ENCODE data around the gene CACNA1I. TPM values are rescaled to one million over a fixed set of nuclear protein-coding genes. Genes with fewer than 3 reads are reported as not detected.

CACNA1I gene
- total RNA-seq, 1 donor from 2014 or later = 0.06 TPM

DNA sequence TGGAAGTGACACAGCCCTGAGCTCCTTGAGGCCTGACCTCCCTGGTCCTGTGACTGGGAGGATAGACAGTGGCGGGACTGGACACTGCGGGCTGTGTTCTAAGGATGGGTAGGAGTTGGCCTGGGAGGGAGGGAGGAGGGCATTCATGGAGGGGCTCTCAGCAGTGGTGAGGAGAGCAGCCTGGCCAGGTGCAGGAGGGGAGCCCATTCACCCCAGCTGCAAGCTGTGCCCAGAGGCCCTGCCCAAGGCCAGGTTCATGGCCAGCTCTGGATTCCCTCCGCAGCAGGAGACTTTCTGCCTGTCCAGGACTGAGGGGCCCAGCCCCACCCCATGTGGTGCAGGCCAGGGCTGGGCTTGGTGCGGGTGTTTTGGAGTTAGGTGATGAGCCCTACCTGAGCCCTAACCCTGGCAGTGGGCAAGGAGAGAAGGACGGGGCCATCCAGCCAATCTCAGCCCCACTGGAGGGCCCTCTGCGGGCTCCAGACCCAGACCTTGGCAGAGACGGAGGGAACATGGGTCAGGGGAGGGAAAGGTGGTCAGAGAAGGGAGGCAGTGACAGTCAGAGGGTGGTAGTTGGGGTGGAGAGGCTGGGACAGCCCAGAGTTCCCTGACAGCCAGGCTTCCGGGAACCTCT, 26.8 kb downstream of the CACNA1I start:
- DNase-seq (ENCODE audit: low read depth) = no peak
- H3K4me3 ChIP-seq (ENCODE audit: low read depth, low read length) = no peak overlapping the region
- TF ChIP-seq, protein P1, sequence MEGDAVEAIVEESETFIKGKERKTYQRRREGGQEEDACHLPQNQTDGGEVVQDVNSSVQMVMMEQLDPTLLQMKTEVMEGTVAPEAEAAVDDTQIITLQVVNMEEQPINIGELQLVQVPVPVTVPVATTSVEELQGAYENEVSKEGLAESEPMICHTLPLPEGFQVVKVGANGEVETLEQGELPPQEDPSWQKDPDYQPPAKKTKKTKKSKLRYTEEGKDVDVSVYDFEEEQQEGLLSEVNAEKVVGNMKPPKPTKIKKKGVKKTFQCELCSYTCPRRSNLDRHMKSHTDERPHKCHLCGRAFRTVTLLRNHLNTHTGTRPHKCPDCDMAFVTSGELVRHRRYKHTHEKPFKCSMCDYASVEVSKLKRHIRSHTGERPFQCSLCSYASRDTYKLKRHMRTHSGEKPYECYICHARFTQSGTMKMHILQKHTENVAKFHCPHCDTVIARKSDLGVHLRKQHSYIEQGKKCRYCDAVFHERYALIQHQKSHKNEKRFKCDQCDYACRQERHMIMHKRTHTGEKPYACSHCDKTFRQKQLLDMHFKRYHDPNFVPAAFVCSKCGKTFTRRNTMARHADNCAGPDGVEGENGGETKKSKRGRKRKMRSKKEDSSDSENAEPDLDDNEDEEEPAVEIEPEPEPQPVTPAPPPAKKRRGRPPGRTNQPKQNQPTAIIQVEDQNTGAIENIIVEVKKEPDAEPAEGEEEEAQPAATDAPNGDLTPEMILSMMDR (conservative IDR thresholded peaks at IDR 0.05; ENCODE audit: low read depth, low read length) = no peak

DNA sequence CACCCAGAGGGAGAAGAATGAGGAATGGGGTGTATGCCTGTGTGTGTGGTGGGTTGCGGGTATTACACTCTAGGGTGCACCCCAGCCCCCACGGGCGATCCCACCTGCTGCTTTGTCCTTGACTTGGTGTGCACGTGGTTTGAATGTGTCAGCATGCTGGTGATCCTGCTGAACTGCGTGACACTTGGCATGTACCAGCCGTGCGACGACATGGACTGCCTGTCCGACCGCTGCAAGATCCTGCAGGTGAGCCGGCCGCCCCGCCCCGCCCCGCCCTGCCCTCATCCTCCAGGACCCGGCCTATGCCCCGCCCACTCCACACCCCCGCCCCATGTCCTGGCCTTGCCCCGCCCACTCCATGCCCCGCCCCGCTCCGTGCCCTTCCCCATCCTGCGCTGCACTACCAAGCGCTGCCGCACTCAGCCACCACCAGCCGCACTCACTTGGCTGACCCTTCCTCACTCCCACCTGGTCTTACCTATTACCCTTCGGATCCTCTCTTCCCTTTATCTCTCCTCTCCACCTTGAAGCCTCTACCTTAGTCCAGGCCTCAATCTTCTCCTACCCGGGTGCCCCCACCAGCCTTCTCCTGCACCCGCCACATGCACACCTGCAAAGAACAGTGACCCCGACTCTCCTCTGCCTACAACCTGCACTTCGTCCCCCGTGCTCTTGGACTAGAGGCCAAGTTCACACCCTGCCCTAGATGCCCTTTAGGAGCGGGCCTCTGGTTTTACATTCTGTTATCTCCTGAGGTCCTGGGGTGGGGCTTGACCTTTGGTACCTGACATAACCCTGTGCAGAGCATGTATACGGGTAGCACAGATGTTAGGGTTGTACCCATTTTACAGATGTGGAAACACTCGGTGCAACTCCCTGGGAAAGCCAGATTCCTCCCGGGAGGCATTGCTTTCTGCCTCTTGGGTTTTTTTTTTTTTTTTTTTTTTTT, 27.7 kb downstream of the CACNA1I start:
- no peak for DNase-seq (ENCODE audit: low read depth)
- H3K4me3 ChIP-seq (ENCODE audit: low read depth, low read length) = no peak overlapping the region
- TF ChIP-seq, protein P1 (conservative IDR thresholded peaks at IDR 0.05; ENCODE audit: low read depth, low read length) = peak; percentile 10

DNA sequence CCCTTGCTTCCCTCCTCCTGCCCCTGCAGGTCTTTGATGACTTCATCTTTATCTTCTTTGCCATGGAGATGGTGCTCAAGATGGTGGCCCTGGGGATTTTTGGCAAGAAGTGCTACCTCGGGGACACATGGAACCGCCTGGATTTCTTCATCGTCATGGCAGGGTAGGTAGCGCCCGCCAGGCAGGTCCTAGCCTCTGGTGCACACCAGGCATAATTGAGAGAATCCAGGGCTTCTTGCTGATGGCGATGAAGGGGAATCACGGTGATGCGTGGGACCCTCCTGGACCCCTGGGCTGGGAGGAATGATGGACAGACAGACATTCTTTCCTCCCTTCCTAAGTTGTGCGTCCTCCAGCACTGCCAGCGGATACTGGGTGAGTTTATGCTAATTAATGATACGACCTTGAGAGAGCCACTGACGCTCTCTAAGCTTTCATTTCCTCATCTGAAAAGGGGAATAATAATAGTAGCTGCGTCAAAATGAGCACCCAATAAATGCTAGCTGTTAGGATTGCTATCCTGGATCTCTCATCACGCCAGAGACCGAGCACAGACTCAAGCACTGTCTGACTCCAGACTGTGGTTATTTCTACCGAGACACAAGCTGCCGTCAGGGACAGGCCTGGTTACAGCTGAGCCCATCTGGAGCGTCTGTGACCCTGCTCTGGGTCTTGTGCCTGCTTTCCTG, 30.1 kb downstream of the CACNA1I start:
- no peak for DNase-seq (ENCODE audit: low read depth)
- H3K4me3 ChIP-seq (ENCODE audit: low read depth, low read length) = no peak overlapping the region
- TF ChIP-seq, protein P1 (conservative IDR thresholded peaks at IDR 0.05; ENCODE audit: low read depth, low read length) = no peak

DNA sequence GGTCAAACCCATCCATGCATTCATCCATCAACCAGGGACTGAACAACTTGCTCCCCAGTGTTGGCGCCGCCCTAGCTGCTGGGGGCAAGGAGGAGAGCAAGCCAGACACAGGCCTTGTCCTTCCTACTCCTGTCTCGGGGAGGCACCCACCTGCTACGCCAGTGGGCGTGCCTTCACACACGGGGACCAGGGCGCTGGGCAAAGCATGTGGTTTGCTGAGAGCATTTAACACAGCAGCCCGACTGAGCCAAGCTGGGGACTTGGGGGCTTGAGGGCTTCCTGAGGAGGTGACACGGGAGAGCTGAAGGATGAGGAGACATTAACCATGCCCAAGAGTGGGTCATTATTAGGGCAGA, 30.6 kb downstream of the CACNA1I start:
- no peak overlapping the region for H3K4me3 ChIP-seq (ENCODE audit: low read depth, low read length)
- DNase-seq (ENCODE audit: low read depth) = no peak
- TF ChIP-seq, protein P1 (conservative IDR thresholded peaks at IDR 0.05; ENCODE audit: low read depth, low read length) = no peak

DNA sequence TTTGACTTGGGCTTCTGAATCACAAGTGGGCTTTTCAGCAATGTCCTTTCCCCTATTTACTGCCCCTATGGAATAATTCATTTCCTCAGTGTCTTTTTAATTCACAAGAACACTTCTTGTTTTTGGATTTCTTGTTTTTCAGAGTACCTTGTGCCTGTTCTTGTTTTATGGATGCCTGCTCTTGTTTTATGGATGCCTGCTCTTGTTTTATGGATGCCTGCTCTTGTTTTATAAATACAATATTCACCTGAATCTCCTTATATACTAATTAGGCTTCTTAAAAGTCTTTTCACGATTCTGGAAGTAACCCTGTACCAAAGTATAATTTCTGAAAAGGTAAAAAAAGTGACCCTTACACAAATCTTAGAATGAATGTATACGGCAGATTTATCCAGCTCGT, 32.8 kb downstream of the CACNA1I start:
- TF ChIP-seq, protein P1 (conservative IDR thresholded peaks at IDR 0.05; ENCODE audit: low read depth, low read length) = no peak
- no peak for DNase-seq (ENCODE audit: low read depth)
- no peak overlapping the region for H3K4me3 ChIP-seq (ENCODE audit: low read depth, low read length)

DNA sequence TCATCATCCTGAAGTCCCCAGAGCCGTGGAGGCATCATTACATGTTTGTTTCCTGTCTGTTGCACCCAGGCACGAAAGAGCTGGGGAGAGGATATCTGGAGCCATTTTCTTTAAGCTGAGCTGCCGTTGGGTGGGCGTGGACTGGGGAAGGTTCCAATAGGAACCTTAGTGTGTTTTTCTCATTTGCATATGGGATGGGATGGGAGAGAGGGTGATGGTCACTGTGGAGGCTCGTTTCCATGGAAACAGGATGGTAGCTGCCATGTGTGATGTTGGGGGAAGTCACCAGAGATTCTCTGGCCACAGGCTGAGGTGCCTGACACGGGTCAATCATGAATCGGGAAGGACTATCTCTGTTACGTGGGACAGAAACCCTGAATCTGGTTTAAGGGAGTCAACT, 39.7 kb downstream of the CACNA1I start:
- TF ChIP-seq, protein P1 (conservative IDR thresholded peaks at IDR 0.05; ENCODE audit: low read depth, low read length) = no peak
- no peak overlapping the region for H3K4me3 ChIP-seq (ENCODE audit: low read depth, low read length)
- no peak for DNase-seq (ENCODE audit: low read depth)
